HG02981 (cell line): ENCODE measurements around the gene HDGFL2.
"Not testable (repeated sequence)": the region's sequence is repeated elsewhere in the genome, so short reads cannot be mapped to it uniquely, and the experiment has no call there.

ENCODE experiments used
- ATAC-seq: cut with Tn5 transposase; IDR thresholded peaks from one replicate; pipeline ENCODE4 v1.9.1; 2021; ENCODE audit warnings: mild to moderate bottlenecking, moderate library complexity; ENCODE audit not compliant: unreplicated experiment

The HDGFL2 gene

DNA sequence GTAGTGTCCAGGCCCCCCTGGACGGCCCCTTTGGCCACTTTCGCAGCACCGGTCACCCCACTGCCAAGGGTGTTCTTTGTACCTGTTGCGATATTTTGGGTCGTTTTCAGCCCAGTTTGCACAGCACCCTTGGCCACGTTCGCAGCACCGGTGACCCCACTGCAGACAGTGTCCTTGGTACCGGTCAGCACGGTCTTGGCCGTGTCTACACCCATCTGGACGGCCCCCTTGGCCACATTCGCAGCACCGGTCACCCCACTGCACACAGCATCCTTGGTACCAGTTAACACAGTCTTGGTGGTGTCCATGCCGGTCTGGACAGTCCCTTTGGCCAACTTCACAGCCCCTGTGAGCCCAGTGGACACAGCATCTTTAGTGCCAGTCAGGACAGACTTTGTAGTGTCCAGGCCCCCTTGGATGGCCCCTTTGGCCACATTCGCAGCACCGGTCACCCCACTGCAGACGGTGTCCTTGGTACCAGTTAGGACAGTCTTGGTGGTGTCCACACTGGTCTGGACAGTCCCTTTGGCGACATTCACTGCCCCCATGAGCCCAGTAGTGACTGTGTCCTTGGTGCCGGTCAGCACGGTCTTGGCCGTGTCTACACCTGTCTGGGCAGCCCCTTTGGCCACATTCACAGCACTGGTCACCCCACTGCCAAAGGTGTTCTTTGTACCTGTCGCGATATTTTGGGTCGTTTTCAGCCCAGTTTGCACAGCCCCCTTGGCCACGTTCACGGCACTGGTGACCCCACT, 39.4 kb downstream of the HDGFL2 start:
- no peak for ATAC-seq

DNA sequence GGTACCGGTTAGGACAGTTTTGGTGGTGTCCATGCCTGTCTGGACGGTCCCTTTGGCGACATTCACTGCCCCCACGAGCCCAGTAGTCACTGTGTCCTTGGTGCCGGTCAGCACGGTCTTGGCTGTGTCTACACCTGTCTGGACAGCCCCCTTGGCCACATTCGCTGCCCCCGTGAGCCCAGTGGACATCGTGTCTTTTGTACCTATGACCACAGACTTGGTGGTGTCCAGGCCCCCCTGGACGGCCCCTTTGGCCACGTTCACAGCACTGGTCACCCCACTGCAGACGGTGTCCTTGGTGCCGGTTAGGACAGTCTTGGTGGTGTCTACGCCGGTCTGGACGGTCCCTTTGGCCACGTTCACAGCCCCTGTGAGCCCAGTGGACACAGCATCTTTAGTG, 40.0 kb downstream of the HDGFL2 start:
- ATAC-seq: no peak

DNA sequence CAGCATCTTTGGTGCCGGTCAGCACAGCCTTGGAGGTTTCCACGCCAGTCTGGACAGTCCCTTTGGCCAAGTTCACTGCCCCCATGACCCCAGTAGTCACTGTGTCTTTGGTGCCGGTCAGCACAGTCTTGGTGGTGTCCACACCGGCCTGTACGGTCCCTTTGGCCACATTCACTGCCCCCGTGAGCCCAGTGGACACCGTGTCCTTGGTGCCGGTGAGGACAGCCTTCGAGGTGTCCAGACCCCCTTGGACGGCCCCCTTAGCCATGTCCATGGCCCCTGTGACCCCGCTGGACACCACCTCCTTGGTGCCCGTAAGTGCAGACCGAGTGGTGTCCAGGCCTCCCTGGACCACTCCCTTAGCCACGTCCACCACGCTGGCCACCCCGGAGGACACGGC, 41.2 kb downstream of the HDGFL2 start:
- no peak for ATAC-seq

DNA sequence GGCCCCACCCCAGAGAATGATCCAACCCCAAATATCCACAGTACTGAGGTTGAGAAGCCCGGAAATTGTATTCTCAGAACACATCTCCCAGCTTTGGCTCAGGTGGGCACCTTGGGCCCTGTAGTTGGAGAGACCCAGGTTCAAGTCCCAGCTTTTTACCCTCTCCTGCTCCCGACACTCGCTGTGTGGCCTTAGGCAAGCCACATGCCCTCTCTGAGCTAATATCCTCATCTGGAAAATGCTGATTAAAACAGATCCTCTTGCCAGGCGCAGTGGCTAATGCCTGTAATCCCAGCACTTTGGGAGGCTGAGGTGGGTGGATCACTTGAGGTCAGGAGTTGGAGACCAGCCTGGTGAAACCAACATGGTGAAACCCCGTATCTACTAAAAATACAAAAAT, 43.6 kb downstream of the HDGFL2 start:
- no peak for ATAC-seq

DNA sequence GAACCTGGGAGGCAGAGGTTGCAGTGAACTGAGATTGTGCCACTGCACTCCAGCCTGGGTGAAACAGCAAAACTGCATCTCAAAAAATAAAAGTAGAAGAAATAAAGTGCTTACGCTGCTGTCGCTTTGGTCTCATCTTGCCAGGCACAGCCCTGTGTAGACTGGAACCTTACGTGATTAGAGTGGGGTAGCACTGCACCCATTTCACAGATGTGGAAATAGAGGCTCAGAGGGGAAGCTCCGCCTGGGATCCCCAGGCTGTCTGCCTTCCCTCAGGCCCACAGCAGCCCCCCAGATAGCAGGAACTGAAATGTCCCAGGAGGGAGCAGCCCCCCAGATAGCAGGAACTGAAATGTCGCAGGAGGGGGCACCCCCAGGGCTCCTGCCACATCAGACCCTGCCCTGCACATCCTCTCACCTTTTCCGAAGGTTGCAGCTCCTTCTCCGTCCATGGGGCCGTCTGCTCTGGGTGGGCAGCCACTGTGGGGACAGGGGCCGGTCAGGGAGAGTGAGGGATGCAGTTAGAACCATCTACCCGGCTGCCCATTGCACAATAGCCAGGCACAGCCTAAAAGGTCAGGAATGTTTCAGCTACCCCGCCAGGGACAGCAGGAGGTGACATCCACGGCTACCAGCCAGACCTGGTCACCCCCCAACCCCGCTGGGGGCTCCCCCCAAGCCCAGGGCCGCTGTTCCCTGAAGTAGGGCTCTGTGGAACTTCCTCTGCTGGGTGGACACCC, 44.3 kb downstream of the HDGFL2 start:
- no peak for ATAC-seq

DNA sequence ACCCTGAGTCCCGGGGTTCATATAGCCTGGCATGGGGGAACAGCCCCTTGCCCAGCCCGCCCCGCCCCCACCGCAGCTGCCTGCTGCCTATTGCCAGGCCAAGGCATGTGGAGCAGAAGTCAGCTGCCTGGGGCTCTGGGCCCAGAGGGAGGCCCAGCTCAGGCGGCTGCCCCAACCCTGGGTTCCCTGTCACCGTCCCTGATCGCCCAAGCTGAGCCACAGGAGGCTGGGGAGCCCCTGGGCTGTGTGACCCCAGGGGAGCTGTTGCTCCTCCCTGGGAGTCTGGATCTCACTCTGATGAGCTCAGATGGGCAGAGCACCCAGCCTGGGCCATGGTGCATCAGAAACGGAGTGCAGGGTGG, 44.8 kb downstream of the HDGFL2 start:
- no peak for ATAC-seq

DNA sequence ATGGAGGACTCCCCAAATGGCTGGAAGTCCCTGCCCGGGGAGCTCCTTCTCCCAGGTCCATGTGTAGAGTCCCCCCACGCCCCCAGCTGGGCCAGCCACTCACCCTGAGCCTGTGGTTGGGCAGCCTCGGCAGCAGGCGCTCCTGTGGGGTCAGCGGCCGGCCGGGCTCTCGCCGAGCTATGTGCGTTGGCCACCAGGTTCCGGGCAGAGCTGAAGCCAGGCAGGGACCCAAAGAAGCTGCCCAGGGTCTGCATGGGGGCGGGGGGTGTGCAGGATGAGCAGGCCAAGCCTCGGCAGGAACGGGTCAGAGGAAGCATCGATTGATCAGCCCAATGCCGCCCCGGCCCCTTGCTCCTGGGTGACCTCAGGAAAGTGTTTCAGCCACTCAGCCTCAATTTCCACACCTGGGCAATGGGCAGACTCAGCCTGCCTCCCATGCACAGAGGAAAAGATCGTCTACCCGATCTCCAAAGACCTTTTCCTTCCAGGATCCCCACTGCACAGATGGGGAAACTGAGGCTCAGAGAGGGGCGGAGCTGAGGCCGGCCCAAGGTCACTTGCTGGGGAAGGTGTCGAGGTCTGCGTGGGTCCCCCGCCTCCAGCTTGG, 45.5 kb downstream of the HDGFL2 start:
- no peak for ATAC-seq

DNA sequence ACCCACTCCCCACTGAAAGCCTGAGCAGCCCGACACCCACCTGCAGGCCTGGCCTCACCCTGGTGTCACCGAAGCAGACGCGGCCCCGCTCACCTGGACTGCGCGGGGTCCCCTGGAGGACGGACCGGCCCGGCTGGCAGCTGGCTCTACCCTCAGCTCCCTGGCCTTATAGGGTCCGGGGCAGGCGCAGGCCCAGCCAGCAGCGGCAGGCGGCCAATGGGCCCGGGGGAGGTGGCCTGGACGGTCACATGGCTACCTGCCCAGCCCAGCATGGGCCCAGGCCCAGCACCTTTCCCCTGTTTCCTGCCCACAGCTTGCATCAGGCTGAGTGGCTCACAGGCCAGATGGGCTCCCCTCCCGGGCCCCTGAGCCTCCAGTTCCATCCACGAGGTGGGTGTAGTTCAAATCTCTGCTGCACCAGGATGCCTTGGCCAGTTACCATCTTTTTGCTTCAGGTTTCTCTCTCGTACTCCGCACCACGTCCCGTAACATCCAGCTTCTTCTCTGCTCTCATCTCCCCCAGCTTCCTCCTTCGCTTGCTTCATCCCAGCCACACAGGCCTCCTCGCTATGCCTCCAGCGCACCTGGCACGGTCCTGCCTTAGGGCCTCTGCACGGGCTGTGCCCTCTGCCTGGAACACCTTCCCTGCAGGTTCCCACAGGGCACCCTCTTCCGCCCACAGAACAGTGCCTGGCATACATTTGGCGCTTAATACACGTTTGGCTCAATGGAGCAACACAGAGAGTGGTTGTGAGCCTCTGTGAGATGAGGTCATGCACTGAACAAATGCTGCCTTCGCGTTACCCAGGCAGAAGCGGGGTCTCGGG, 46.5 kb downstream of the HDGFL2 start, which contains the start of gene PLIN4:
TSS of gene PLIN4 (minus strand) at position 142 of the 827 bp plus-strand sequence. CDS start 214 bp downstream, outside the sequence.
- ATAC-seq: no peak

DNA sequence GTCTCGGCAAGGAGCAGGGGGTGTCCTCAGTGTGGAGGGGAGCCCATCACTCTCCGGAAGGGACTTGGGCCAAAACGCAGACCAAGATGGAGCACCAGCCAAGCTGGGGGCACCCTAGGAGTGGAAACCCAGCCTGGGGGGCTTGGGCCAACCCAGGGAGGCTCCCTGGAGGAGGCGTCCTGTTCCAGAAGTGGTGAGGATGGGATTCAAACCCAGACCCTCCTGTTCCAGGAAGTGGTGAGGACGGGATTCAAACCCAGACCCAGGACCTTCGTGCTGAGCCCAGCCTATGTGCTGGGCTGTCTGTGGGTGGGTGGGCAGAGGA, 47.0 kb downstream of the HDGFL2 start:
- no peak for ATAC-seq

DNA sequence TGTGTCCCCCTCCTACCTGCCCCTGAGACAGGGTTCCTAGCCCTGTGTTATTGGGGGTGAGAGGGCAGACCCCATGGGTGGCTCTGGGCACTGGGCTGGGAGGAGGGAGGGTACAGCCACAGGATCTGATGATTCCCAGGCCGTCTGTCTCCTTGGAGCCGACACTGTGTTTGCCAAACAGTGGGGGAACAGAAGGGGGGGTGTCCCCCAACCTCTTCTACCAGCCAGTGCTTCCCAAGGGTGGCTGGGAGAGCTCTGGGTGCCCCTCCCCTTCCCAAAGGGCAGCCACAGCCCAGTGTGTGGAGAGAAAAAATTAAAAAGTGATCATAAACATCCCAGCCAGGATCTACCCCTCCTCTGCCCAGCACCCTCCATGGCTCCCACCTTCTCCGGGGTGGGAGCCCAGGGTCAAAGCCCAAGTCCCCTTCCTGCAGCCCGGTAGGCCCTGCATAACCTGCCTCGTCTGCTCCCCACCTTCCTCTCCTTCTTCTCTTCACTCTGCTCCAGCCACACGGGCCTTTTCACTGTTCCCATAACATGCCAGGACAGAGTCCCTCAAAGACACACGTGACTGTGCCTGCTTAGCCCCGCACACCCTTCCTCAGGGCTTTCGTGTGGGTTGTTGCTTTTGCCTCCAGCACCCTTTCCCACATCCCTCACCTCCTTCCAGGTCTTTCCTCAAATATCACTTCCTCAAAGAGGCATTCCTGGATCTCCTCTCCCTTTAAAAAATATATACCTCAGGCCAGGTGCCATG, 47.6 kb downstream of the HDGFL2 start:
- ATAC-seq: no peak

DNA sequence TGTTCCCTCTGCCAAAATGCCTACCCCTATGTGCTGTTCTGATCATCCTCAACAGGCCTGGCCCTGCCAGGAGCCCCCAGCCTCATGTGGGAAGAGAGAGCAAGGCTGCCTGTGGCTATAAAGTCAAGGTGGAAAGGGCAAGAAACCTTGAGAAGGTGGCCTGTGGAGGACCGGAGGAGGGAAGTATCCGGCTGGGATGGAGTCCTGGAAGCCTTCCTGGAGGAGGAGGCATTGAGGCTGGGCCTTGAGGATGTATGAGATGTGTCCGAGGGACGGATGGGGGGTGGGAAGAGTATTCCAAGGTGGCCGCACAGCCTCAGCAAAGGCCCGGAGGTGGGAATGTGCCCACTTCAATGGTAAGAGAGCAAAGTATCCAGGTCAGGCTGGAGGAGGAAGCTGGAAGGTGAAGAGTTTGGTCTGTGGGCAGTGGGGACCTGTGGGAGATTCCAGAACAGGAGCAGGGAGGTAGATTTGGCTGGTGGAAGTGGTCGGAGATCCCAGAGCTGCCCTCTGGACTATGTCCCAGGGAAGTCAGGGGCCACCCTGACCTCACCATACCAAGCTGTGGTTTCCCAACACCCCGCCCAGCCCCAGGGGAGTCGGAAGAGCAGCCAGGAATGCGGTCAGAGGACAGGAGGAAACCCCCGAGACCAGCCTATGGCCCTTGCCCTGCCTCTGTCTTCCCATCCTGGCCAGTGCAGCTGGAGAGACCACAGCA, 49.2 kb downstream of the HDGFL2 start:
- no peak for ATAC-seq

DNA sequence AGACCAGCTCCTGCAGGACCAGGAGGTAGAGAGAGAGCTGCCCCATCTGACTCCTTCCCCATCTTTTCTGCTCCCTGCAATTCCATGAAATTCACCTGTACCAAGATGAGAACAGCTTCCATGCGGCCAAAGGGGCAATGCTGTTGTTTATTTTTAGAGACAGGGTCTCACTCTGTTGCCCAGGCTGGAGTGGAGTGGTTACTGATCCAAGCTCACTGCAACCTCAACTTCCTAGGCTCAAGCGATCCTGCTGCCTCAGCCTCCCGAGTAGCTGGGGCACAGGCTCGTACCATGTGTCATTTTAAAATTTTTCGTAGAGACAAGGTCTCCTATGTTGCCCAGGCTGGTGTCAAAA, 49.8 kb downstream of the HDGFL2 start:
- no peak for ATAC-seq

DNA sequence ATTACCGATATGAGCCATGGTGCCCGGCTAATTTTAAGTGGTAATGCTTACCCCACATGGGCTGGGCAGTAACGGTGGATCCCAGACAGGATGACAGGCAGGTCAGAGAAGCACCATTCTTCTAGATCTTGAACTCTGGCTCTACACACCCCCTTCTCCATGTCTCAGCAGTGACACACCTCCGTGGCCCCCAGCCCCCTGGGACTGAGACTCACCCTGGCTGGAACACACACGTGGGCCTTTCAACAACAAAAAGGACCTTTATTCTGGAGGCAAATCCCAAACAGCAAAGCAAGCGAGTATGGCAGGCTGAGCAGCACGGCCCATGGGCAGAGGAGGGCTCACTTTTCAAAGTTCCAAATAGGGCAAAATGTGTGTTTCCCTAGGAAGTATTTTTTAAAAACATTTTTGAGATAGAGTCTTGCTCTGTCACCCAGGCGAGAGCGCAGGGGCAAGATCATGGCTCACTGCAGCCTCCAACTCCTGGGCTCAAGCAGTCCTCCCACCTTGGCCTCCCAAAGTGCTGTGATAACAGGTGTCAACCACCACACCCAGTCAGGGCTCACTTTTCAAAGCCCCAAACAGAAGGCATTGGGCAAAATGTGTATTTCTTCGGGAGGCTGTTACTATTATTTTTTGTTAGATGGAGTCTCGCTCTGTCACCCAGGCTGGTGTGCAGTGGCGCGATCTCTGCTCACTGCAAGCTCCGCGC, 50.4 kb downstream of the HDGFL2 start:
- no peak for ATAC-seq

DNA sequence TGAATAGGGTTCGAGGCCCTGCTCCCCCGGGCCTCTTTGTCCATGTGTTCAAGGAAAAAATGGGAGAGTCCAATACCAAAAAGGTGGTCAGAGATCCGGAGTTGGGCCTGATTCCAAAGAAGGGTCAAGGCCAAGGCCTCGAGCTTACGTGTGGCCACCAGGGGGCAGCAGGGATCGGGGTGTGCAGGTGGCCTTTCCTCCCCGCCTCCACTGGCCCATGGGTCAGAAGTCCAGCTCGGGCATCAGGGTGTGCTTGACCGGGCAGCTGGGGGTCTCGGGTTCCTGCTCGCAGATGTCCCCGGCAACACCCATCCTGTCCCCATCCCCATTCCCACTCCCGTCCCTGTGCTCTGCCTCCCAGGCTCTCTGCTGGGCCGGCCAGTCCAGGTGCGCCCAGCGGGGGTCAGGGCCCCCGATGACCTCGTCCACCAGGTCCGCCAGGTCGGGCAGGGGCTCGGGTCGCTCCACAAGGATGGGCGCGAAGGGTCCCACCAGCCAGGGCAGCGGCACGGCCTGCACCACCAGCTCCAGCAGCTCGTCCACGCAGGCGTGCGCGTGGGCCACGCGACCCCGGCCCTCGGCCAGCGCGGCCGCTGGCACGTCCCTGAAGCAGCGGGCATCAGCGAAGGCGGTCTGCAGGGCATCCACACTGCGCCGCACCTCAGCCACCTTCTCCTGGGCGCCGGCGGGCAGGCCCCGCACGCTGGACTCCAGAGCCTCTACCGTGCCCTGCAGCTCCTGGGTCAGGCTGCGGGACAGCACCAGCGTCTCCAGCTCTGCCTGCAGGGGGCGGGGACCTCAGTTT, 51.4 kb downstream of the HDGFL2 start:
- no peak for ATAC-seq

DNA sequence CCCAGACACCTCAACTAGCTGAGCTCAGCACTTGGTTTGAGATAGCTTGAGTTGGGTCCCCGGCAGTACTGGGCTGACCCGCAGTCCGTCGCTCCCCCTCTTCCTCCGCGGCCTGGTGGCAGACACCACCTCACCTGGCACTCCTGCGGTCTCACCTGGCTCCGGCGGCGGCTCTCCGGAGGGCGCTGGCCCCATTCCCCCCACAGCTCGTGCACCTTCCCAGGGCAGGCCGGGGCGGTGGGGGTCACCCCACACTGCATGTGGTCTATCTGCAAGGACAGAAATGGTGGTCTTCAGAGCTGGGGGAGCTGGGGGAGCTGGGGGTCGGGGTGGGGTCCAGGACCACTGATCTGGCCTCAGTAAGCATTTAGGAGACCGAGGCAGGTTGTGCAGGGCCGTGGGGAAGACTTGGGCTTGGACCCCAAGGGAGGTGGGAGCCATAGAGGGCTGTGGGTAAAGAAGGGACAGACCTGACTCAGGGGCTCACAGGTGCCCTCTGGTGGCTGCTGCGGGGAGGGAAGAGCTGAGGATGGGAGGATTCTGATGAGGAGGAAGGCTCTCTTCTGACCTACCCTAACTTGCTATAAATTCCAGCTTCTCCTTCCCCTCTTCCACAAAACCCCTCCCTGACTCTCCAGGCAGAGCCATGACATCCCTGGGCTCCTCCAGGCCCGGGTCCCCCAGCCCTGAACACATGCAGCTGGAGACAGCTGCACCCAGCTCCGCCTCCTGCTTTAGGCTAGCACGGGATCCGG, 52.9 kb downstream of the HDGFL2 start:
- no peak for ATAC-seq

DNA sequence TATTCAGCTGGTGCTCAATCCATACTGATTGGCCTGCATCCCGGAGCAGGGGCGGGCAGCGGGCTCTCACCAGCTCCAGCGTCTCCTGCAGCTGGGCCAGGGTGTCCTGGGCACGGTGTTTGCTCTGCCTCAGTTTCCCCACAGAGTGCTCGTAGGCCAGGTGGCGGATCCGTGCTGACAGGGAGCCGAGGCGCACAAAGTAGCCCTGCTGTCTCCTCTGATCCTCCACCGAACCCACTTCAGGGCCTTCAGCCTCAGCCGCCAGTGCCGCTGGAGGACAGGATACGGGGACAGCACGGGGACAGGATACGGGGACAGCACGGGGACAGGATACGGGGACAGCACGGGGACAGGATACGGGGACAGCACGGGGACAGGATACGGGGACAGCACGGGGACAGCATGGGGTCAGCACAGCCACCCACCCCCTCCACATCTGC, 53.5 kb downstream of the HDGFL2 start:
- ATAC-seq: no peak

DNA sequence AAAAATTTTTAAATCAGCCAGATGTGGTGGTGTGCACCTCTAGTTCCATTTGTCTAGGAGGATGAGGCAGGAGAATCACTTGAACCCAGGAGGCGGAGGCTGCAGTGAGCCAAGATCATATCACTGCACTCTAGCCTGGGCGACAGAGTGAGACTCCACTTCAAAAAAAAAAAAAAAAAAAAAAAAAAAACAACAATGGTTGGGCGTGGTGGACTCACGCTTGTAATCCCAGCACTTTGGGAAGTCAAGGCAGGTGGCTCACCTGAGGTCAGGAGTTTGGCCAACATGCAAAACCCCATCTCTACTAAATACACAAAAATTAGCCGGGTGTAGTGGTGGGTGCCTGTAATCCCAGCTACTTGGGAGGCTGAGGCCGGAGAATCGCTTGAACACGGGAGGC, 55.3 kb downstream of the HDGFL2 start:
- not testable (repeated sequence) for ATAC-seq

DNA sequence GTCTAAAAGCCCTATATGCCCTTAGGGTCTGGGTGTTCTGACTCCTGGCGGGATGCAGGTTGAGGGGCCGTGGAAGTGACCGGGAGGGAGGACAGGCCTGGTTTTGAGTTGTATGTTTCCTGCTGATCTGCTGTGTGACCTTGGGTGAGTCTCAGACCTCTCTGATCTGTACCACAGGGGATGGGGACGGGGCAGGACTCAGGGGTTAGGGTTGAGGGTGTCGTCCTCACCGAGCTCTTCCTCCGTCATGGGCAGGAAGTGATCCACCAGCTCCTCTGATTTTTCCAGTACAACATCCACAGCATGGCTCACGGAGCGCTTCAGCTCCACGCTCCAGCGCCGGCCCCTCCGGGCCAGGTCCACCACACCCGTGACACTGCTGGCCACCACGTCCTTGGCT, 56.7 kb downstream of the HDGFL2 start:
- no peak for ATAC-seq
